ENCODE data around the gene BCO2.

- TF ChIP-seq CTCF (IDR thresholded peaks at IDR 0.05; ENCODE audit: low read depth, low read length, missing input control) (no peak), FOXA1 (IDR thresholded peaks at IDR 0.05) (no peak), JUND (IDR thresholded peaks at IDR 0.05) (no peak), HNF4G (IDR thresholded peaks at IDR 0.05) (no peak), RAD21 (IDR thresholded peaks at IDR 0.05) (no peak), RXRA (IDR thresholded peaks at IDR 0.05) (no peak), MAX (IDR thresholded peaks at IDR 0.05) (no peak), TAF1 (conservative IDR thresholded peaks at IDR 0.05) (no peak), GABPA (IDR thresholded peaks at IDR 0.05 in 1 of 2, conservative IDR thresholded peaks at IDR 0.05 in 1 of 2) (no peak)
Measured at GRCh38 chr11:112265659-112266409, 90.5 kb downstream of the BCO2 start.
